ENCODE measurements around the gene ITPK1.

ITPK1 gene

DNA sequence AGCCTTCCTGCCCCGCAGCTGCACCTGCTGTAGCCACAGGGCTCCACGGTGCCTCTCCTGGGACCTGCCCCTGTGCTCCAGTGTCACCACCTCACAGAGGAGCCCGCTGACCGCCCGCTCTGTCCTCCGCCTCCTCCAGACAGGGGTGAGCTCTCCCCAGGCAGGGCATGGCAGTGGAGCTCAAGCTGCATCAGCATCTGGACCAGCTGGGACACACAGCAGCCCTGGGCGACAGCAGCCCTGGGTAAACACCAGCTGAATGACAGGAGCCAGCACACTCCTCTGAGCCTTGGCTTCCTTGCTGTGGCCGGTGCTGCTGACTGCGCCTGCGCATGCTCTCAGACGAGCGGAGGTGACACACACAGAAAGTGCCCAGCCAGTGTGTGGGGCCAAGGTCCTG is 170.7 kb downstream of the ITPK1 start:
- ATAC-seq: peak; percentile 15; the same call in 2 of the 3 replicates
- TF ChIP-seq ZC3H10 (CRISPR knock-in tag; IDR thresholded peaks at IDR 0.05) (no peak), ZFP3 (CRISPR knock-in tag; IDR thresholded peaks at IDR 0.05) (no peak), TCF4 (CRISPR knock-in tag; IDR thresholded peaks at IDR 0.05; ENCODE audit: borderline replicate concordance) (0 out of 2 replicates have a peak, but pooled peaks have one; percentile 29)

DNA sequence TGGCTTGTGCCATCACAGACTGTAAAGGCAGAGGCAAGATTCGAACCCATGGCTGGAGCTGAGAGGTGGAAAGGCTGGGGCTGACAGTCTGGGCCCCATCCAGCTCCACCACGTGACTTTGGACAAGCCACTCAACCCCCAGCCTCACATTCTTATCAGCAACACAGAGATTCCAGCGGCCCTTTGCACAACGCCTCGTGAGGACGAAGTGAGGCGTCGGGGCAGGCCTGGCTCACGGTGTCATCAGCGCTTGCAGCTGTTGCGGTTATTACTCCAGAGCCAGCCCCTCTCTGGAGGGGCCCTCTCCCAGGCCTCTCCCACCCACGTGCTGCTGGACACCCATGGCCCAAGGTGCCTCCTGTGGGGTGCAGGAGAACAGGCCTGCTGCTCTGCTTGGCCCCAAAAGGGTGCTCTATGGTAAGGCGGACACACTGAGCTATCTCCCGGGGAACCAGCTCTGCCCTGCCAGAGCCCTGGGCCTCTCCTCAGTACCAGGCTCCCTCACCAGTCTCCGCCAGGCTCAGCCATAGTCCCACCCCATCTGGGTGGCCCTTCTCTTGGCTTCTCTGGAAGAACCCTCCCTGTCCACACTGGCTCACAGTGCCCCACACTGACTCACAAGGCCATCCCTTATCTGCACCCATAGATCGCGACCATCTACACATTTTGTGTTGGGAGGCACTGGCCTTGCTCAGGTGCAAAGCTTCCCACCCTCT is 171.7 kb downstream of the ITPK1 start:
- TF ChIP-seq ZC3H10 (CRISPR knock-in tag; IDR thresholded peaks at IDR 0.05) (no peak), TOX (CRISPR knock-in tag; IDR thresholded peaks at IDR 0.05; ENCODE audit: borderline replicate concordance) (no peak), ZNF565 (CRISPR knock-in tag; conservative IDR thresholded peaks at IDR 0.05; ENCODE audit: low read depth) (no peak)
- no peak for ATAC-seq

DNA sequence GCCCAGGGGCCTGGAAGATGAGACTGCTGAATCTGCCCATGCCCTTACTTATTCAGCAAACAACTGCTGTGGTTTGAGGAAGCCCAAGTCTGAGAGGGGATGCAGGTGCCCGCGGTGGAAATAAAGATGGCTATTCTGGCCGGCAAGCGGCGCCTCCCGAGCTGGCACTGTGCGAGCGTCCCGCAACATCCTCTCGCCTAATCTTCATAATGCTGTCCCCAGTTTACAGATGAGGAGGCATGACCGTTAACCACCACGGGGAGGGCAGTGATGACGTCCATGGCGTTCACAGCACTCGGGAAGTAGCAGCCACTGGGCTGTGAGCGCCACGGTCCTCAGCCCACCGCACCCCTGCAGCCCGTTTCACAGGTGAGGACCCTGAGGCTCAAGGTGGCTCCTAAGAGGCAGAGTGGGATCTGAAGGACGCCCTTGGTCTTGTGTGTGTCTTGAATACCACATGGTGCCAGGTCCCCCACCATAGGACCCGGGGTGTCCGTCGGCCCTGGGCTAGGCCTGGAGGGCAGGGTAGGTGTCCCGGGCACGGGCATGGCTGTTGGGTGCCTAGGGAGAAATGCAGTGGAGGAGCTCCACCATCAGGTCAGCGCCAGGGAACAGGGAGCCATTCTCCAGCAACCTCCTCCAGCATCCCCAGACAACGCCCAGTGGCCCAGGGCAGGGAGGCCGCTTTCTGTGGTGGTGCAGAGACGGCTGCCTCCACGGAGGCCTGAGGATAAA is 172.6 kb downstream of the ITPK1 start:
- no peak for TF ChIP-seq TOX (CRISPR knock-in tag; IDR thresholded peaks at IDR 0.05; ENCODE audit: borderline replicate concordance)
- TF ChIP-seq, protein P1, sequence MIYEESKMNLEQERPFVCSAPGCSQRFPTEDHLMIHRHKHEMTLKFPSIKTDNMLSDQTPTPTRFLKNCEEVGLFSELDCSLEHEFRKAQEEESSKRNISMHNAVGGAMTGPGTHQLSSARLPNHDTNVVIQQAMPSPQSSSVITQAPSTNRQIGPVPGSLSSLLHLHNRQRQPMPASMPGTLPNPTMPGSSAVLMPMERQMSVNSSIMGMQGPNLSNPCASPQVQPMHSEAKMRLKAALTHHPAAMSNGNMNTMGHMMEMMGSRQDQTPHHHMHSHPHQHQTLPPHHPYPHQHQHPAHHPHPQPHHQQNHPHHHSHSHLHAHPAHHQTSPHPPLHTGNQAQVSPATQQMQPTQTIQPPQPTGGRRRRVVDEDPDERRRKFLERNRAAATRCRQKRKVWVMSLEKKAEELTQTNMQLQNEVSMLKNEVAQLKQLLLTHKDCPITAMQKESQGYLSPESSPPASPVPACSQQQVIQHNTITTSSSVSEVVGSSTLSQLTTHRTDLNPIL (CRISPR knock-in tag; IDR thresholded peaks at IDR 0.05; ENCODE audit: low read depth): no peak
- TF ChIP-seq ZC3H10 (CRISPR knock-in tag; IDR thresholded peaks at IDR 0.05): no peak
- no peak for TF ChIP-seq SNAI2 (CRISPR knock-in tag; IDR thresholded peaks at IDR 0.05)
- TF ChIP-seq ZNF8 (CRISPR knock-in tag; IDR thresholded peaks at IDR 0.05): no peak
- TF ChIP-seq ZFP30 (CRISPR knock-in tag; IDR thresholded peaks at IDR 0.05): no peak

DNA sequence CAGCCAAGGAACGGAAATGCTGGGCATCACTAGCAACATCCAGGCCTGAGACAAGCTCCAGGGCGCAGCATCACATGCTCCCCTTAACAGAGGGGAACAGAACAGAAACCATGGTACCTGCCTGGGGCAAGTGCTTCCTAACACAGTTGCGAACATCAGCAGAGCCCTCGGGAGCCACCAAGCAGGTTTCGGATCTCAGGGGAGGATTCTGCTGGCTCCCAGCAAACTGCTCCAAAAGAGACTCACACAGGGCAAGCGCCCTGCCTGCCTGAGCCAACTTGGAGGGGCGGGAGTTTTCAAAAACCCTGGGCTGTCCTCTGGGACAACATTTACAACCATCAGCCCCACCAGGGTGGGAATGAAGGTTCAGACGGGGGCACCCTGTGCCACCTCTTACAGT is 173.1 kb downstream of the ITPK1 start:
- TF ChIP-seq ZC3H10 (CRISPR knock-in tag; IDR thresholded peaks at IDR 0.05) (no peak), ARNTL (CRISPR knock-in tag; IDR thresholded peaks at IDR 0.05; ENCODE audit: borderline replicate concordance, low read depth) (no peak), SNAI2 (CRISPR knock-in tag; IDR thresholded peaks at IDR 0.05) (no peak), ZFP30 (CRISPR knock-in tag; IDR thresholded peaks at IDR 0.05) (no peak), CSDC2 (CRISPR knock-in tag; IDR thresholded peaks at IDR 0.05) (no peak), PPARA (CRISPR knock-in tag; IDR thresholded peaks at IDR 0.05; ENCODE audit: borderline replicate concordance) (no peak)
- TF ChIP-seq, protein P2, sequence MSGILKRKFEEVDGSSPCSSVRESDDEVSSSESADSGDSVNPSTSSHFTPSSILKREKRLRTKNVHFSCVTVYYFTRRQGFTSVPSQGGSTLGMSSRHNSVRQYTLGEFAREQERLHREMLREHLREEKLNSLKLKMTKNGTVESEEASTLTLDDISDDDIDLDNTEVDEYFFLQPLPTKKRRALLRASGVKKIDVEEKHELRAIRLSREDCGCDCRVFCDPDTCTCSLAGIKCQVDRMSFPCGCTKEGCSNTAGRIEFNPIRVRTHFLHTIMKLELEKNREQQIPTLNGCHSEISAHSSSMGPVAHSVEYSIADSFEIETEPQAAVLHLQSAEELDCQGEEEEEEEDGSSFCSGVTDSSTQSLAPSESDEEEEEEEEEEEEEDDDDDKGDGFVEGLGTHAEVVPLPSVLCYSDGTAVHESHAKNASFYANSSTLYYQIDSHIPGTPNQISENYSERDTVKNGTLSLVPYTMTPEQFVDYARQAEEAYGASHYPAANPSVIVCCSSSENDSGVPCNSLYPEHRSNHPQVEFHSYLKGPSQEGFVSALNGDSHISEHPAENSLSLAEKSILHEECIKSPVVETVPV (CRISPR knock-in tag; IDR thresholded peaks at IDR 0.05): no peak
- TF ChIP-seq, protein P3, sequence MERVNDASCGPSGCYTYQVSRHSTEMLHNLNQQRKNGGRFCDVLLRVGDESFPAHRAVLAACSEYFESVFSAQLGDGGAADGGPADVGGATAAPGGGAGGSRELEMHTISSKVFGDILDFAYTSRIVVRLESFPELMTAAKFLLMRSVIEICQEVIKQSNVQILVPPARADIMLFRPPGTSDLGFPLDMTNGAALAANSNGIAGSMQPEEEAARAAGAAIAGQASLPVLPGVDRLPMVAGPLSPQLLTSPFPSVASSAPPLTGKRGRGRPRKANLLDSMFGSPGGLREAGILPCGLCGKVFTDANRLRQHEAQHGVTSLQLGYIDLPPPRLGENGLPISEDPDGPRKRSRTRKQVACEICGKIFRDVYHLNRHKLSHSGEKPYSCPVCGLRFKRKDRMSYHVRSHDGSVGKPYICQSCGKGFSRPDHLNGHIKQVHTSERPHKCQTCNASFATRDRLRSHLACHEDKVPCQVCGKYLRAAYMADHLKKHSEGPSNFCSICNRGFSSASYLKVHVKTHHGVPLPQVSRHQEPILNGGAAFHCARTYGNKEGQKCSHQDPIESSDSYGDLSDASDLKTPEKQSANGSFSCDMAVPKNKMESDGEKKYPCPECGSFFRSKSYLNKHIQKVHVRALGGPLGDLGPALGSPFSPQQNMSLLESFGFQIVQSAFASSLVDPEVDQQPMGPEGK (CRISPR knock-in tag; IDR thresholded peaks at IDR 0.05; ENCODE audit: borderline replicate concordance): no peak
- TF ChIP-seq, protein P1 (CRISPR knock-in tag; IDR thresholded peaks at IDR 0.05; ENCODE audit: low read depth): no peak
- no peak for ATAC-seq

More for the DNA sequence above, 172.6 kb downstream of the ITPK1 start:
- no peak for ATAC-seq

DNA sequence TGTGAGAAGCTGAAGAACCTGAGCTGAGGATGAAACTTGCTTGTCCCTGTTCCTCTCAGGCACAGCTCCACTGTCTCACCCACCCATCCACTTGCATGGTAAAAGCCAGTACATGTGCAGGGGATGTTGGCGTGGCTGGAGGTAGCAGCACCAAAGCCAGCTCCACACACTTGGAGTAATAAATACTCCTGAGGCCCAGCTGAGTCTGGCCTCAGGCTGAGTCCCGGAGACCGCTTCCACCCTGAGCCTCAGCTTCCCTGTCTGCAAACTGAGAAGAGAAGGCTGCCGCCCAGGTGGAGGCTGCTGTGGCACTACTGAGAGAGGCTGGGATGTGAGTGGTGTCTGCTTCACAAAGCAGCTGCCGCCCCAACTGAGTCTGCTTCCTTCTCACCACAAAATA is 173.6 kb downstream of the ITPK1 start:
- TF ChIP-seq, protein P4, sequence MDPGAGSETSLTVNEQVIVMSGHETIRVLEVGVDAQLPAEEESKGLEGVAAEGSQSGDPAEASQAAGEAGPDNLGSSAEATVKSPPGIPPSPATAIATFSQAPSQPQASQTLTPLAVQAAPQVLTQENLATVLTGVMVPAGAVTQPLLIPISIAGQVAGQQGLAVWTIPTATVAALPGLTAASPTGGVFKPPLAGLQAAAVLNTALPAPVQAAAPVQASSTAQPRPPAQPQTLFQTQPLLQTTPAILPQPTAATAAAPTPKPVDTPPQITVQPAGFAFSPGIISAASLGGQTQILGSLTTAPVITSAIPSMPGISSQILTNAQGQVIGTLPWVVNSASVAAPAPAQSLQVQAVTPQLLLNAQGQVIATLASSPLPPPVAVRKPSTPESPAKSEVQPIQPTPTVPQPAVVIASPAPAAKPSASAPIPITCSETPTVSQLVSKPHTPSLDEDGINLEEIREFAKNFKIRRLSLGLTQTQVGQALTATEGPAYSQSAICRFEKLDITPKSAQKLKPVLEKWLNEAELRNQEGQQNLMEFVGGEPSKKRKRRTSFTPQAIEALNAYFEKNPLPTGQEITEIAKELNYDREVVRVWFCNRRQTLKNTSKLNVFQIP (CRISPR knock-in tag; IDR thresholded peaks at IDR 0.05; ENCODE audit: borderline replicate concordance, low read depth): no peak
- TF ChIP-seq, protein P5, sequence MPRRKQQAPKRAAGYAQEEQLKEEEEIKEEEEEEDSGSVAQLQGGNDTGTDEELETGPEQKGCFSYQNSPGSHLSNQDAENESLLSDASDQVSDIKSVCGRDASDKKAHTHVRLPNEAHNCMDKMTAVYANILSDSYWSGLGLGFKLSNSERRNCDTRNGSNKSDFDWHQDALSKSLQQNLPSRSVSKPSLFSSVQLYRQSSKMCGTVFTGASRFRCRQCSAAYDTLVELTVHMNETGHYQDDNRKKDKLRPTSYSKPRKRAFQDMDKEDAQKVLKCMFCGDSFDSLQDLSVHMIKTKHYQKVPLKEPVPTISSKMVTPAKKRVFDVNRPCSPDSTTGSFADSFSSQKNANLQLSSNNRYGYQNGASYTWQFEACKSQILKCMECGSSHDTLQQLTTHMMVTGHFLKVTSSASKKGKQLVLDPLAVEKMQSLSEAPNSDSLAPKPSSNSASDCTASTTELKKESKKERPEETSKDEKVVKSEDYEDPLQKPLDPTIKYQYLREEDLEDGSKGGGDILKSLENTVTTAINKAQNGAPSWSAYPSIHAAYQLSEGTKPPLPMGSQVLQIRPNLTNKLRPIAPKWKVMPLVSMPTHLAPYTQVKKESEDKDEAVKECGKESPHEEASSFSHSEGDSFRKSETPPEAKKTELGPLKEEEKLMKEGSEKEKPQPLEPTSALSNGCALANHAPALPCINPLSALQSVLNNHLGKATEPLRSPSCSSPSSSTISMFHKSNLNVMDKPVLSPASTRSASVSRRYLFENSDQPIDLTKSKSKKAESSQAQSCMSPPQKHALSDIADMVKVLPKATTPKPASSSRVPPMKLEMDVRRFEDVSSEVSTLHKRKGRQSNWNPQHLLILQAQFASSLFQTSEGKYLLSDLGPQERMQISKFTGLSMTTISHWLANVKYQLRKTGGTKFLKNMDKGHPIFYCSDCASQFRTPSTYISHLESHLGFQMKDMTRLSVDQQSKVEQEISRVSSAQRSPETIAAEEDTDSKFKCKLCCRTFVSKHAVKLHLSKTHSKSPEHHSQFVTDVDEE (CRISPR knock-in tag; IDR thresholded peaks at IDR 0.05): no peak
- TF ChIP-seq OSR1 (CRISPR knock-in tag; IDR thresholded peaks at IDR 0.05): no peak
- TF ChIP-seq, protein P1 (CRISPR knock-in tag; IDR thresholded peaks at IDR 0.05; ENCODE audit: low read depth): no peak
- ATAC-seq: no peak
